Keratinocyte (primary cell): ENCODE results near the gene CYP19A1. TPM values are rescaled to one million over a fixed set of nuclear protein-coding genes. Genes with fewer than 3 reads are reported as not detected.

Experiments
- DNase-seq: peaks from one replicate; pipeline ENCODE4 v3.0.0-alpha.2; 2011; ENCODE audit warnings: low read depth, missing footprints, low spot score
- FAIRE-seq: peaks from 2 replicates; lab custom pipeline; 2011; peaks lifted over from hg19 to GRCh38; lab: Jason Lieb, UNC
- H2AFZ ChIP-seq: 2 replicates; pipeline ENCODE4 v1.6.0; 2012; ENCODE audit warnings: low read length, control low read depth, inconsistent platforms; ENCODE audit not compliant: control insufficient read depth
- H3K27ac ChIP-seq: 2 replicates; pipeline ENCODE4 v1.5.1; 2011; ENCODE audit warnings: low read length; ENCODE audit not compliant: control insufficient read depth, insufficient read depth
- H3K27me3 ChIP-seq: 3 replicates; pipeline ENCODE4 v1.6.0; 2011; ENCODE audit warnings: low read length; ENCODE audit not compliant: control insufficient read depth, insufficient read depth; ENCODE audit errors: extremely low read depth
- H3K36me3 ChIP-seq, 2 experiments: 2 replicates in 1 of 2; 3 replicates in 1 of 2; pipeline ENCODE4 v1.5.1; 2011; ENCODE audit warnings: low read length in 2 of 2, mild to moderate bottlenecking in 1 of 2; ENCODE audit not compliant: control insufficient read depth in 2 of 2, insufficient read depth in 2 of 2; ENCODE audit errors: extremely low read depth in 1 of 2
- H3K4me1 ChIP-seq: 3 replicates; pipeline ENCODE4 v1.5.1; 2011; ENCODE audit warnings: low read length; ENCODE audit not compliant: control insufficient read depth, insufficient read depth; ENCODE audit errors: extremely low read depth
- H3K4me2 ChIP-seq: 3 replicates; pipeline ENCODE4 v1.6.0; 2011; ENCODE audit warnings: low read depth, low read length; ENCODE audit not compliant: control insufficient read depth, insufficient read depth; ENCODE audit errors: extremely low read depth
- H3K4me3 ChIP-seq, 3 experiments: fragments of 200-600 bp in 1 of 3; sonication (generic) in 1 of 3; 2 replicates in 2 of 3; 3 replicates in 1 of 3; pipeline ENCODE4 v1.5.1; 2011 to 2016; ENCODE audit warnings: low read length in 3 of 3, mild to moderate bottlenecking in 3 of 3, control low read depth in 2 of 3, inconsistent platforms in 1 of 3, low read depth in 1 of 3, mixed read lengths in 1 of 3, mixed run types in 1 of 3, moderate library complexity in 1 of 3; ENCODE audit not compliant: control insufficient read depth in 2 of 3, insufficient read depth in 2 of 3; ENCODE audit errors: extremely low read depth in 1 of 3
- H3K79me2 ChIP-seq: 2 replicates; pipeline ENCODE4 v1.6.0; 2012; ENCODE audit warnings: low read length; ENCODE audit not compliant: control insufficient read depth, insufficient read depth
- H3K9ac ChIP-seq: 3 replicates; pipeline ENCODE4 v1.6.0; 2011; ENCODE audit warnings: low read length; ENCODE audit not compliant: control insufficient read depth, insufficient read depth; ENCODE audit errors: extremely low read depth
- H3K9me1 ChIP-seq: 3 replicates; pipeline ENCODE4 v1.6.0; 2011; ENCODE audit warnings: low read length; ENCODE audit not compliant: control insufficient read depth, insufficient read depth; ENCODE audit errors: extremely low read depth
- H3K9me3 ChIP-seq: 2 replicates; pipeline ENCODE4 v1.5.1; 2012; ENCODE audit warnings: low read depth, low read length; ENCODE audit not compliant: control insufficient read depth
- H4K20me1 ChIP-seq: 3 replicates; pipeline ENCODE4 v1.6.0; 2011; ENCODE audit warnings: low read length; ENCODE audit not compliant: control insufficient read depth, insufficient read depth; ENCODE audit errors: extremely low read depth
- EZH2 ChIP-seq: IDR thresholded peaks from one replicate; pipeline ENCODE4 v1.6.1; 2012; ENCODE audit warnings: inconsistent platforms, mild to moderate bottlenecking, low read length, moderate library complexity
- dilution Hi-C: fragments of 300-500 bp; cut with MboI; formaldehyde crosslinking; loops from one replicate; pipeline ENCODE4 v1.7.0; 2020; ENCODE audit warnings: low sequenced_read_pairs; ENCODE audit not compliant: extremely low pct_ligation_motif_present
- polyA plus RNA-seq, 5 experiments: library from polyadenylated mRNA; depleted of rRNA in 3 of 5; stranded (reverse) in 3 of 5; stranded (forward) in 1 of 5; unstranded in 1 of 5; fragments of >200 nt; gene quantifications; 1 replicate in 1 of 5; 2 replicates in 3 of 5; 3 replicates in 1 of 5; pipeline versions ENCODE4 v1.2.1 to v1.2.3, GENCODE V29; 2011 to 2012; ENCODE audit warnings: missing spikeins in 2 of 5, low read depth in 1 of 5, low replicate concordance in 1 of 5
- TF ChIP-seq, protein P1 (sequence below), 3 experiments: IDR thresholded peaks in 1 of 3; conservative IDR thresholded peaks in 1 of 3; optimal IDR thresholded peaks in 1 of 3; 2 replicates in 2 of 3; 3 replicates in 1 of 3; pipeline versions ENCODE3 to v1.5.1; 2011; ENCODE audit warnings: low read length in 3 of 3, mild to moderate bottlenecking in 3 of 3, moderate library complexity in 2 of 3, control low read depth in 1 of 3, inconsistent platforms in 1 of 3; ENCODE audit not compliant: insufficient read depth in 2 of 3; ENCODE audit errors: extremely low read depth in 1 of 3

Gene CYP19A1
- polyA plus RNA-seq, 1 donor (not counting 4 experiments of a cell fraction or from before 2014, with no cell fraction given): not detected

DNA sequence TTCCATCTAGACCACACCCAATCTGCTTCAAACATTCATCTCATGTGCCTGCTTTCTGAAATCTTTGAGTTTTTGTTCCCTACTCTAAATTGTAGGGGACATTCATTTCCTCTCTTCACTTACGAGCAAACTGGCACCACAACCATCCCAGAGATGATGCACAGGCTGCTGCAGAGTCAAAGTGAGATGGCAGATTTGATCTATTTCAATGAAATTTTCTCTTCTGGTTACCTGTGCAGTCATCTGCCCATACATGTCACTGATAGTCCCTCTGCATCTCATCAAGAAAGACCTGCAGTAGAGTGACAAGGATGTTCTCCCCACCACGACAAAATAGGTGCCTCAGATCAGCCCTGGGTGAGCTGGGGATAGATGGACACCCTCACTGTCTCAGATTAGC, 125.5 kb downstream of the CYP19A1 start:
- H3K9me1 ChIP-seq: no peaks in the 10 kb centered on the region
- H3K36me3 ChIP-seq: no peaks in the 10 kb centered on the region
- no peak overlapping the region for H3K9ac ChIP-seq
- no peaks in the 10 kb centered on the region for H4K20me1 ChIP-seq
- no peaks in the 10 kb centered on the region for H3K4me1 ChIP-seq
- H3K27ac ChIP-seq: no peak overlapping the region
- H3K27me3 ChIP-seq: peaks cover 5% of the 10 kb centered on the region
- dilution Hi-C loops: no loop called here
- no peak for DNase-seq
- H3K79me2 ChIP-seq: no peaks in the 10 kb centered on the region
- no peak overlapping the region for H2AFZ ChIP-seq
- no peak overlapping the region for H3K4me2 ChIP-seq
- no peaks in the 10 kb centered on the region for H3K9me3 ChIP-seq
- FAIRE-seq: no peak
- no peak overlapping the region for H3K4me3 ChIP-seq
- TF ChIP-seq, protein P1, sequence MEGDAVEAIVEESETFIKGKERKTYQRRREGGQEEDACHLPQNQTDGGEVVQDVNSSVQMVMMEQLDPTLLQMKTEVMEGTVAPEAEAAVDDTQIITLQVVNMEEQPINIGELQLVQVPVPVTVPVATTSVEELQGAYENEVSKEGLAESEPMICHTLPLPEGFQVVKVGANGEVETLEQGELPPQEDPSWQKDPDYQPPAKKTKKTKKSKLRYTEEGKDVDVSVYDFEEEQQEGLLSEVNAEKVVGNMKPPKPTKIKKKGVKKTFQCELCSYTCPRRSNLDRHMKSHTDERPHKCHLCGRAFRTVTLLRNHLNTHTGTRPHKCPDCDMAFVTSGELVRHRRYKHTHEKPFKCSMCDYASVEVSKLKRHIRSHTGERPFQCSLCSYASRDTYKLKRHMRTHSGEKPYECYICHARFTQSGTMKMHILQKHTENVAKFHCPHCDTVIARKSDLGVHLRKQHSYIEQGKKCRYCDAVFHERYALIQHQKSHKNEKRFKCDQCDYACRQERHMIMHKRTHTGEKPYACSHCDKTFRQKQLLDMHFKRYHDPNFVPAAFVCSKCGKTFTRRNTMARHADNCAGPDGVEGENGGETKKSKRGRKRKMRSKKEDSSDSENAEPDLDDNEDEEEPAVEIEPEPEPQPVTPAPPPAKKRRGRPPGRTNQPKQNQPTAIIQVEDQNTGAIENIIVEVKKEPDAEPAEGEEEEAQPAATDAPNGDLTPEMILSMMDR (optimal IDR thresholded peaks at IDR 0.05 in 1 of 3, IDR thresholded peaks at IDR 0.05 in 1 of 3, conservative IDR thresholded peaks at IDR 0.05 in 1 of 3; ENCODE audit: extremely low read depth in 1 of 3, insufficient read depth in 2 of 3, low read length in 3 of 3): no peak
- TF ChIP-seq EZH2: no peak

DNA sequence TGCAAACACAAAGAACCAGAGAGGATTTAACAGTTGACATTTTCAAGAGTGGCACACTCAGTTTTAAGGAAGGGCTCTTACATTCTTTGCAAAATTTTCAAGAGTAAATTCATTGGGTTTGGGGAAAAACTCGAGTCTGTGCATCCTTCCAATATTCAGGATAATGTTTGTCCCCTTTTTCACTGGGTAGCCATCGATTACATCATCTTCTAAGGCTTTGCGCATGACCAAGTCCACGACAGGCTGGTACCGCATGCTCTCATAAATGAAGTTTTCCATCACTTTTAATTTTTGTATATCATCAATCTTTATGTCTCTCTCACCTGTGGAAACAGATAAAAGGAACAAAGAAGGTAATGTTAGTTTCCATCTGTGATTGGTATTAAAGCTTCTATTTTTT, 126.2 kb downstream of the CYP19A1 start:
- DNase-seq (no peak), FAIRE-seq (no peak)
- TF ChIP-seq, protein P1 (optimal IDR thresholded peaks at IDR 0.05 in 1 of 3, IDR thresholded peaks at IDR 0.05 in 1 of 3, conservative IDR thresholded peaks at IDR 0.05 in 1 of 3; ENCODE audit: extremely low read depth in 1 of 3, insufficient read depth in 2 of 3, low read length in 3 of 3): no peak
- no peak for TF ChIP-seq EZH2
- Histone ChIP-seq H3K36me3 (no peaks in the 10 kb centered on the region), H4K20me1 (no peaks in the 10 kb centered on the region), H3K9me3 (no peaks in the 10 kb centered on the region), H3K9ac (no peak overlapping the region), H2AFZ (no peak overlapping the region), H3K4me1 (no peaks in the 10 kb centered on the region), H3K9me1 (no peaks in the 10 kb centered on the region), H3K4me2 (no peak overlapping the region), H3K27me3 (peaks cover 5% of the 10 kb centered on the region), H3K79me2 (no peaks in the 10 kb centered on the region), H3K27ac (no peak overlapping the region), H3K4me3 (no peak overlapping the region)
- dilution Hi-C loops: no loop called here
